Esophagus squamous epithelium (tissue), 4 donors: ENCODE results near the gene DYNLL1.

ENCODE experiments used
- POLR2A ChIP-seq, 4 donors: fragments of 450-650 bp; IDR thresholded peaks; one replicate each; pipeline ENCODE4 v1.6.1; 2017; ENCODE audit warnings: antibody characterized with exemption in 4 of 4, mild to moderate bottlenecking in 4 of 4, moderate library complexity in 3 of 4
- TF ChIP-seq, protein P1 (sequence below), 6 experiments: fragments of 450-650 bp in 4 of 6; fragments of 200-600 bp in 2 of 6; sonication (generic) in 2 of 6; IDR thresholded peaks; one replicate each; pipeline ENCODE4 v1.5.1; 2016 to 2019; ENCODE audit warnings: antibody characterized with exemption in 6 of 6, mild to moderate bottlenecking in 4 of 6, moderate library complexity in 4 of 6

DNA sequence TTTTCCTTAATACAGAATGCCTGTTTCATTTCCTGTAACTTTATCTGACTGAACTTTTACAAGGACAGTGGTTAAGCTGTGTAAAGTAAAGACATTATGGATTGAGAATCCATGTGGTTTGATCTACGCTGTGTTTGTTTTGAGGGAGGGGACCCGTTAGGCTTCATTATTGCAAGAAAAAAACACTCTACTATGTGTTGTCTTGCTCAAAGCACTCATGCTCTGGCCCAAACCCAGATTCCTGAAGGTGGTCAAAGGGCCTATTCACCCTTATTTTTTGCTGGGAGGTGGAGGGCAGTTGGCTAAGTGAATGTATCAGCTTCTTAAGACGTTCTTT lies 50.1 kb downstream of the DYNLL1 start:
- TF ChIP-seq, protein P1, sequence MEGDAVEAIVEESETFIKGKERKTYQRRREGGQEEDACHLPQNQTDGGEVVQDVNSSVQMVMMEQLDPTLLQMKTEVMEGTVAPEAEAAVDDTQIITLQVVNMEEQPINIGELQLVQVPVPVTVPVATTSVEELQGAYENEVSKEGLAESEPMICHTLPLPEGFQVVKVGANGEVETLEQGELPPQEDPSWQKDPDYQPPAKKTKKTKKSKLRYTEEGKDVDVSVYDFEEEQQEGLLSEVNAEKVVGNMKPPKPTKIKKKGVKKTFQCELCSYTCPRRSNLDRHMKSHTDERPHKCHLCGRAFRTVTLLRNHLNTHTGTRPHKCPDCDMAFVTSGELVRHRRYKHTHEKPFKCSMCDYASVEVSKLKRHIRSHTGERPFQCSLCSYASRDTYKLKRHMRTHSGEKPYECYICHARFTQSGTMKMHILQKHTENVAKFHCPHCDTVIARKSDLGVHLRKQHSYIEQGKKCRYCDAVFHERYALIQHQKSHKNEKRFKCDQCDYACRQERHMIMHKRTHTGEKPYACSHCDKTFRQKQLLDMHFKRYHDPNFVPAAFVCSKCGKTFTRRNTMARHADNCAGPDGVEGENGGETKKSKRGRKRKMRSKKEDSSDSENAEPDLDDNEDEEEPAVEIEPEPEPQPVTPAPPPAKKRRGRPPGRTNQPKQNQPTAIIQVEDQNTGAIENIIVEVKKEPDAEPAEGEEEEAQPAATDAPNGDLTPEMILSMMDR (IDR thresholded peaks at IDR 0.05): no peak
- TF ChIP-seq POLR2A (IDR thresholded peaks at IDR 0.05): no peak
